Pons (tissue), 1 donor: ENCODE results near the gene PTPRN2.

Source experiments
- DNase-seq: peaks from one replicate; pipeline ENCODE4 v3.0.0-alpha.2; 2016; ENCODE audit warnings: low spot score

PTPRN2 gene

GRCh38 chr7:158602905-158603772 lies 15.5 kb upstream of the PTPRN2 start:
- DNase-seq = no peak

GRCh38 chr7:158602041-158602440 lies 14.4 kb upstream of the PTPRN2 start:
- no peak for DNase-seq

- DNase-seq = no peak
These were observed 13.5 kb upstream of the PTPRN2 start for GRCh38 chr7:158601090-158601489.

GRCh38 chr7:158596745-158597144 lies 9.1 kb upstream of the PTPRN2 start:
- DNase-seq = no peak

GRCh38 chr7:158596309-158596708 lies 8.7 kb upstream of the PTPRN2 start:
- DNase-seq = no peak

- DNase-seq = no peak
These were observed 7.4 kb upstream of the PTPRN2 start for GRCh38 chr7:158595068-158595467.

- DNase-seq = no peak
These were observed 4.9 kb upstream of the PTPRN2 start for GRCh38 chr7:158592541-158592940.

GRCh38 chr7:158591944-158592343 lies 4.3 kb upstream of the PTPRN2 start:
- no peak for DNase-seq

GRCh38 chr7:158590181-158590530 lies 2.5 kb upstream of the PTPRN2 start:
- no peak for DNase-seq

GRCh38 chr7:158589653-158590052 lies 2.0 kb upstream of the PTPRN2 start:
- no peak for DNase-seq

- no peak for DNase-seq
These were observed 1.3 kb upstream of the PTPRN2 start for GRCh38 chr7:158588878-158589442.

GRCh38 chr7:158588085-158588877 lies 658 bp upstream of the PTPRN2 start:
- no peak for DNase-seq

GRCh38 chr7:158586499-158587161 lies 993 bp downstream of the PTPRN2 start:
- DNase-seq = no peak

GRCh38 chr7:158585721-158586498 lies 1.7 kb downstream of the PTPRN2 start:
- DNase-seq = no peak

GRCh38 chr7:158584407-158584806 lies 3.2 kb downstream of the PTPRN2 start:
- no peak for DNase-seq

- no peak for DNase-seq
These were observed 3.8 kb downstream of the PTPRN2 start for GRCh38 chr7:158583810-158584209.

- no peak for DNase-seq
These were observed 4.5 kb downstream of the PTPRN2 start for GRCh38 chr7:158583143-158583542.

- DNase-seq = no peak
These were observed 5.5 kb downstream of the PTPRN2 start for GRCh38 chr7:158582089-158582456.

- no peak for DNase-seq
These were observed 6.1 kb downstream of the PTPRN2 start for GRCh38 chr7:158581440-158582088.

GRCh38 chr7:158579662-158580646 lies 7.7 kb downstream of the PTPRN2 start:
- DNase-seq = no peak
